Fibroblast of lung (primary cell): ENCODE measurements around the gene AIPL1. TPM values are rescaled to one million over a fixed set of nuclear protein-coding genes. Genes with fewer than 3 reads are reported as not detected.

ENCODE experiments used
- DNase-seq, 2 donors: peaks; one replicate each; pipeline versions ENCODE4 v3.0.0 to v3.0.0-alpha.2; 2010; ENCODE audit warnings: low read depth in 2 of 2
- H2AFZ ChIP-seq: 2 replicates; pipeline ENCODE4 v1.5.1; 2012; ENCODE audit warnings: low read length, control low read depth, inconsistent platforms
- H3K27ac ChIP-seq: 2 replicates; pipeline ENCODE4 v1.5.1; 2011; ENCODE audit warnings: low read length, control low read depth; ENCODE audit not compliant: insufficient read depth
- H3K27me3 ChIP-seq: 2 replicates; pipeline ENCODE4 v1.5.1; 2011; ENCODE audit warnings: mild to moderate bottlenecking, low read length; ENCODE audit not compliant: control insufficient read depth, insufficient read depth
- H3K36me3 ChIP-seq: 2 replicates; pipeline ENCODE4 v1.5.1; 2011; ENCODE audit warnings: low read length; ENCODE audit not compliant: control insufficient read depth, insufficient read depth
- H3K4me1 ChIP-seq: 2 replicates; pipeline ENCODE4 v1.5.1; 2011; ENCODE audit warnings: low read length; ENCODE audit not compliant: control insufficient read depth, insufficient read depth; ENCODE audit errors: extremely low read depth
- H3K4me2 ChIP-seq: 2 replicates; pipeline ENCODE4 v1.5.1; 2011; ENCODE audit warnings: low read length, control low read depth; ENCODE audit not compliant: insufficient read depth; ENCODE audit errors: extremely low read depth
- H3K4me3 ChIP-seq, 4 experiments: fragments of 200-600 bp in 1 of 4; sonication (generic) in 1 of 4; replicated peaks in 1 of 4; 2 replicates each; pipeline ENCODE4 v1.5.1; 2011 to 2016; ENCODE audit warnings: low read length in 4 of 4, low read depth in 3 of 4, mild to moderate bottlenecking in 3 of 4, control low read depth in 2 of 4, inconsistent platforms in 1 of 4, mixed read lengths in 1 of 4; ENCODE audit not compliant: insufficient read depth in 1 of 4; ENCODE audit errors: control extremely low read depth in 1 of 4
- H3K79me2 ChIP-seq: 2 replicates; pipeline ENCODE4 v1.5.1; 2012; ENCODE audit warnings: mild to moderate bottlenecking, low read length, inconsistent platforms; ENCODE audit not compliant: control insufficient read depth, insufficient read depth
- H3K9ac ChIP-seq: 2 replicates; pipeline ENCODE4 v1.5.1; 2011; ENCODE audit warnings: mild to moderate bottlenecking, low read length, control low read depth; ENCODE audit not compliant: insufficient read depth
- H3K9me3 ChIP-seq: 2 replicates; pipeline ENCODE4 v1.5.1; 2012; ENCODE audit warnings: low read depth, low read length; ENCODE audit not compliant: control insufficient read depth, insufficient read depth
- H4K20me1 ChIP-seq: 2 replicates; pipeline ENCODE4 v1.5.1; 2011; ENCODE audit warnings: low read length; ENCODE audit not compliant: control insufficient read depth, insufficient read depth; ENCODE audit errors: extremely low read depth
- CTCF ChIP-seq, 2 donors: IDR thresholded peaks in 1 of 2; conservative IDR thresholded peaks in 1 of 2; 1 replicate in 1 of 2; 2 replicates in 1 of 2; pipeline ENCODE4 v1.5.1; 2011 to 2012; ENCODE audit warnings: low read length in 2 of 2, control low read depth in 1 of 2, inconsistent platforms in 1 of 2, low read depth in 1 of 2, mild to moderate bottlenecking in 1 of 2
- EZH2 ChIP-seq: IDR thresholded peaks from 2 replicates; pipeline ENCODE4 v1.5.1; 2012; ENCODE audit warnings: low read length, control low read depth, mild to moderate bottlenecking; ENCODE audit errors: missing control alignments
- polyA plus RNA-seq, 2 donors: library from polyadenylated mRNA; depleted of rRNA in 1 of 2; stranded (reverse) in 1 of 2; unstranded in 1 of 2; fragments of >200 nt; gene quantifications; 2 replicates each; pipeline ENCODE4 v1.2.1, GENCODE V29; 2011 to 2012; ENCODE audit warnings: missing spikeins in 1 of 2
- total RNA-seq: library from RNA; depleted of rRNA; stranded (reverse); fragments of >200 nt; gene quantifications from 2 replicates; pipeline ENCODE4 v1.2.1, GENCODE V29; 2014

The AIPL1 gene
- total and polyA plus RNA-seq, 2 donors (not counting 1 experiment from before 2014, with no cell fraction given) = 0.05 TPM; not detected in 1

- Histone ChIP-seq H4K20me1 (no peaks in the 10 kb centered on the region), H3K9ac (no peak overlapping the region), H3K4me3 (no peak overlapping the region), H3K36me3 (peaks cover 3% of the 10 kb centered on the region), H2AFZ (no peak overlapping the region), H3K79me2 (no peaks in the 10 kb centered on the region), H3K4me2 (no peak overlapping the region), H3K27ac (no peak overlapping the region), H3K27me3 (peaks cover 3% of the 10 kb centered on the region), H3K9me3 (no peaks in the 10 kb centered on the region), H3K4me1 (peaks cover 9% of the 10 kb centered on the region)
- TF ChIP-seq EZH2 (no peak), CTCF (conservative IDR thresholded peaks at IDR 0.05 in 1 of 2, IDR thresholded peaks at IDR 0.05 in 1 of 2; ENCODE audit: low read depth in 1 of 2, low read length in 2 of 2) (no peak)
- DNase-seq = no peak
Observed at GRCh38 chr17:6453279-6454024, 18.5 kb upstream of the AIPL1 start.

GRCh38 chr17:6452471-6453266, 17.7 kb upstream of the AIPL1 start:
- DNase-seq = no peak
- Histone ChIP-seq H3K36me3 (peaks cover 3% of the 10 kb centered on the region), H3K4me2 (no peak overlapping the region), H3K9ac (no peak overlapping the region), H3K4me3 (no peak overlapping the region), H3K4me1 (peaks cover 9% of the 10 kb centered on the region), H3K27me3 (peaks cover 3% of the 10 kb centered on the region), H2AFZ (no peak overlapping the region), H3K79me2 (no peaks in the 10 kb centered on the region), H3K27ac (no peak overlapping the region), H4K20me1 (no peaks in the 10 kb centered on the region), H3K9me3 (no peaks in the 10 kb centered on the region)
- TF ChIP-seq EZH2 (no peak), CTCF (conservative IDR thresholded peaks at IDR 0.05 in 1 of 2, IDR thresholded peaks at IDR 0.05 in 1 of 2; ENCODE audit: low read depth in 1 of 2, low read length in 2 of 2) (no peak)
